HepG2 (cell line): Measurements from ENCODE around the gene TPP2.

Experiments used
- DR1 ChIP-seq: sonication (generic); formaldehyde crosslinking; IDR thresholded peaks from 2 replicates; pipeline ENCODE4 v1.8.0; 2021; ENCODE audit warnings: mild to moderate bottlenecking, missing genetic modification reagents, inconsistent platforms
- EZH2 ChIP-seq: conservative IDR thresholded peaks from 2 replicates; pipeline ENCODE4 v1.6.1; 2012; ENCODE audit warnings: mild to moderate bottlenecking, low read depth, low read length, moderate library complexity
- FOSL1 ChIP-seq: sonication (generic); formaldehyde crosslinking; IDR thresholded peaks from 2 replicates; pipeline ENCODE4 v1.9.0; 2021; ENCODE audit warnings: missing genetic modification reagents, borderline replicate concordance
- GFI1 ChIP-seq: sonication (generic); formaldehyde crosslinking; IDR thresholded peaks from 2 replicates; pipeline ENCODE4 v1.5.0; 2020; ENCODE audit warnings: missing genetic modification reagents, mild to moderate bottlenecking, borderline replicate concordance
- PLRG1 ChIP-seq: fragments of 450-650 bp; conservative IDR thresholded peaks from 2 replicates; pipeline ENCODE4 v1.6.1; 2016
- RCOR2 ChIP-seq: IDR thresholded peaks from 2 replicates; pipeline ENCODE4 v1.6.1; 2016; ENCODE audit warnings: missing biosample characterization, missing genetic modification reagents
- SMC3 ChIP-seq: IDR thresholded peaks from 2 replicates; pipeline ENCODE4 v1.6.1; 2011; ENCODE audit warnings: low read length, improper control_type of control experiment
- ZFP37 ChIP-seq: sonication (generic); formaldehyde crosslinking; IDR thresholded peaks from 2 replicates; pipeline ENCODE4 v1.4.0; 2020; ENCODE audit warnings: missing genetic modification reagents, borderline replicate concordance
- TF ChIP-seq, protein P1 (sequence below): sonication (generic); formaldehyde crosslinking; IDR thresholded peaks from 2 replicates; pipeline ENCODE4 v1.8.0; 2022; ENCODE audit warnings: mild to moderate bottlenecking, missing genetic modification reagents, moderate library complexity
- TF ChIP-seq, protein P2 (sequence below): sonication (generic); formaldehyde crosslinking; IDR thresholded peaks from 2 replicates; pipeline ENCODE4 v1.5.0; 2020; ENCODE audit warnings: mild to moderate bottlenecking, missing genetic modification reagents, moderate library complexity
- TF ChIP-seq, protein P3 (sequence below): sonication (generic); formaldehyde crosslinking; conservative IDR thresholded peaks from 2 replicates; pipeline ENCODE4 v1.5.0; 2020; ENCODE audit warnings: missing genetic modification reagents

DNA sequence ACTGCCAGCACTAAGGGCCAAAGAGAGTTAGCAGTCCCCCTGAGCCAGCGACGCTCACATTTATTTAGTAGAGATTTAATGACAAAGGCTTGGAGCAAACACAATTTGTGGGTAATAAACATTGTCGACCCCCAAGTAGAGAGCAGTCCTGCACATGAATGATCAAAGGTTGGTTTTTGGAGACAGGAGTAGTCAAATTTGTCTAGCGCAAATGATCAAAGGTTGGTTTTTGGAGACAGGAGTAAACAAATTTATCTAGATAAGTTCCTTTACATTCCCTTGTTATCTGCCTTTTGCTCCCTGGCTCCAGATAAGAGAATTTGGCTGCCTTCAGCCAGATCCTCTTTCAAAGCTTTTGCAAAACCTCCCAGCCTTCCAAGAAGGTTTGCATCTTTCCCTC lies 71.1 kb downstream of the TPP2 start:
- TF ChIP-seq, protein P1, sequence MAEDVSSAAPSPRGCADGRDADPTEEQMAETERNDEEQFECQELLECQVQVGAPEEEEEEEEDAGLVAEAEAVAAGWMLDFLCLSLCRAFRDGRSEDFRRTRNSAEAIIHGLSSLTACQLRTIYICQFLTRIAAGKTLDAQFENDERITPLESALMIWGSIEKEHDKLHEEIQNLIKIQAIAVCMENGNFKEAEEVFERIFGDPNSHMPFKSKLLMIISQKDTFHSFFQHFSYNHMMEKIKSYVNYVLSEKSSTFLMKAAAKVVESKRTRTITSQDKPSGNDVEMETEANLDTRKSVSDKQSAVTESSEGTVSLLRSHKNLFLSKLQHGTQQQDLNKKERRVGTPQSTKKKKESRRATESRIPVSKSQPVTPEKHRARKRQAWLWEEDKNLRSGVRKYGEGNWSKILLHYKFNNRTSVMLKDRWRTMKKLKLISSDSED (CRISPR knock-in tag), result no peak
- TF ChIP-seq, protein P2, sequence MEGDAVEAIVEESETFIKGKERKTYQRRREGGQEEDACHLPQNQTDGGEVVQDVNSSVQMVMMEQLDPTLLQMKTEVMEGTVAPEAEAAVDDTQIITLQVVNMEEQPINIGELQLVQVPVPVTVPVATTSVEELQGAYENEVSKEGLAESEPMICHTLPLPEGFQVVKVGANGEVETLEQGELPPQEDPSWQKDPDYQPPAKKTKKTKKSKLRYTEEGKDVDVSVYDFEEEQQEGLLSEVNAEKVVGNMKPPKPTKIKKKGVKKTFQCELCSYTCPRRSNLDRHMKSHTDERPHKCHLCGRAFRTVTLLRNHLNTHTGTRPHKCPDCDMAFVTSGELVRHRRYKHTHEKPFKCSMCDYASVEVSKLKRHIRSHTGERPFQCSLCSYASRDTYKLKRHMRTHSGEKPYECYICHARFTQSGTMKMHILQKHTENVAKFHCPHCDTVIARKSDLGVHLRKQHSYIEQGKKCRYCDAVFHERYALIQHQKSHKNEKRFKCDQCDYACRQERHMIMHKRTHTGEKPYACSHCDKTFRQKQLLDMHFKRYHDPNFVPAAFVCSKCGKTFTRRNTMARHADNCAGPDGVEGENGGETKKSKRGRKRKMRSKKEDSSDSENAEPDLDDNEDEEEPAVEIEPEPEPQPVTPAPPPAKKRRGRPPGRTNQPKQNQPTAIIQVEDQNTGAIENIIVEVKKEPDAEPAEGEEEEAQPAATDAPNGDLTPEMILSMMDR (CRISPR knock-in tag), result no peak
- TF ChIP-seq FOSL1 (CRISPR knock-in tag) (no peak), PLRG1 (no peak), ZFP37 (CRISPR knock-in tag) (no peak), GFI1 (CRISPR knock-in tag) (no peak), SMC3 (no peak), EZH2 (no peak), RCOR2 (CRISPR knock-in tag) (no peak), DR1 (CRISPR knock-in tag) (no peak)
- TF ChIP-seq, protein P3, sequence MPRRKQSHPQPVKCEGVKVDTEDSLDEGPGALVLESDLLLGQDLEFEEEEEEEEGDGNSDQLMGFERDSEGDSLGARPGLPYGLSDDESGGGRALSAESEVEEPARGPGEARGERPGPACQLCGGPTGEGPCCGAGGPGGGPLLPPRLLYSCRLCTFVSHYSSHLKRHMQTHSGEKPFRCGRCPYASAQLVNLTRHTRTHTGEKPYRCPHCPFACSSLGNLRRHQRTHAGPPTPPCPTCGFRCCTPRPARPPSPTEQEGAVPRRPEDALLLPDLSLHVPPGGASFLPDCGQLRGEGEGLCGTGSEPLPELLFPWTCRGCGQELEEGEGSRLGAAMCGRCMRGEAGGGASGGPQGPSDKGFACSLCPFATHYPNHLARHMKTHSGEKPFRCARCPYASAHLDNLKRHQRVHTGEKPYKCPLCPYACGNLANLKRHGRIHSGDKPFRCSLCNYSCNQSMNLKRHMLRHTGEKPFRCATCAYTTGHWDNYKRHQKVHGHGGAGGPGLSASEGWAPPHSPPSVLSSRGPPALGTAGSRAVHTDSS (CRISPR knock-in tag), result no peak
